Colonic mucosa (tissue), 4 donors: ENCODE results near the gene ERH. TPM values are rescaled to one million over a fixed set of nuclear protein-coding genes. Genes with fewer than 3 reads are reported as not detected.

ENCODE experiments used
- DNase-seq: peaks from one replicate; pipeline ENCODE4 v3.0.0-alpha.2; 2020
- H3K27ac ChIP-seq: fragments of 200-600 bp; one replicate; pipeline ENCODE4 v1.8.0; 2021
- H3K27me3 ChIP-seq: fragments of 200-600 bp; one replicate; pipeline ENCODE4 v1.8.0; 2021
- H3K36me3 ChIP-seq: fragments of 200-600 bp; one replicate; pipeline ENCODE4 v1.8.0; 2021
- H3K4me1 ChIP-seq: fragments of 200-600 bp; one replicate; pipeline ENCODE4 v1.8.0; 2021; ENCODE audit warnings: mild to moderate bottlenecking
- H3K4me3 ChIP-seq: fragments of 200-600 bp; one replicate; pipeline ENCODE4 v1.8.0; 2021
- H3K9ac ChIP-seq, 2 donors: one replicate each; pipeline ENCODE4 v1.7.0; 2013; ENCODE audit warnings: control low read depth in 2 of 2, low read depth in 2 of 2, low read length in 2 of 2
- H3K9me3 ChIP-seq: fragments of 200-600 bp; one replicate; pipeline ENCODE4 v1.8.0; 2021
- CTCF ChIP-seq: fragments of 200-600 bp; IDR thresholded peaks from one replicate; pipeline ENCODE4 v1.8.0; 2022; ENCODE audit warnings: antibody characterized with exemption, mild to moderate bottlenecking
- intact Hi-C: fragments of 100-400 bp; cut with DNase I; formaldehyde crosslinking; loops from one replicate; pipeline ENCODE4 v1.14.1; 2022
- total RNA-seq, 2 donors: library from RNA; stranded (reverse); fragmentation: NEBNext Ultra II Directional in 1 of 2; extraction: Animal tissue kit (Norgen Biotek cat#: 25700) in 1 of 2; gene quantifications; one replicate each; pipeline ENCODE4 v1.2.1, GENCODE V29; 2021
- donor health status: healthy.
- donor health status: DM: no; HTN: no; CAD: no.
- donor health status: DM: no; HTN: no; CAD: no.

The ERH gene
- total RNA-seq, 2 donors from 2014 or later: 118 to 192 TPM

GRCh38 chr14:69375182-69375581 lies 22.9 kb downstream of the ERH start:
- H3K9ac ChIP-seq: no peak overlapping the region
- no peak for TF ChIP-seq CTCF
- no peak overlapping the region for H3K4me3 ChIP-seq
- H3K36me3 ChIP-seq: no peaks in the 10 kb centered on the region
- no peaks in the 10 kb centered on the region for H3K27me3 ChIP-seq
- no peaks in the 10 kb centered on the region for H3K4me1 ChIP-seq
- H3K9me3 ChIP-seq: no peaks in the 10 kb centered on the region
- intact Hi-C loops: no loop called here
- no peak overlapping the region for H3K27ac ChIP-seq
- DNase-seq: no peak

DNA sequence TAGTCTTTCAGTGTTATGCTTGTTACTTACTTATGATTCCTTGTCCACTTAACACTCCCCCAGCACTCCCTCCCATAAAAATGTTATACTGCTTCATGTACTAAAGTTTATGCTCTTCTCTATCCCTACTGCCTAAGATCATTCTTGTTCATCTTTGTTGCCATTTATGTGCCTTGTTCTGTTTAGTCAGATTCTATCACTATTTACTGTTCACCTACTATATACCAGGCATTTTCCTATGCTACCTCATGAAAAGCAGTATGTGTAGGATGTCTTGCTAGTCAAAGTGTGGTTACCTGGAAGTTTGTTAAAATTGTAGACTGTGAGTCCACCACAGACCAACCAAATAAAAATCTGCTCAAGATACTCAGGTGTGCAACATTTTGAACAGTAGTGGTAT lies 23.9 kb downstream of the ERH start:
- Histone ChIP-seq H3K9ac (no peak overlapping the region), H3K4me3 (no peak overlapping the region), H3K4me1 (no peaks in the 10 kb centered on the region), H3K9me3 (no peaks in the 10 kb centered on the region), H3K27ac (no peak overlapping the region), H3K36me3 (no peaks in the 10 kb centered on the region), H3K27me3 (no peaks in the 10 kb centered on the region)
- intact Hi-C loops: no loop called here
- no peak for DNase-seq
- TF ChIP-seq CTCF: no peak

- H3K36me3 ChIP-seq: no peaks in the 10 kb centered on the region
- H3K4me3 ChIP-seq: no peak overlapping the region
- TF ChIP-seq CTCF: no peak
- intact Hi-C loops: no loop called here
- no peak overlapping the region for H3K9ac ChIP-seq
- no peak for DNase-seq
- no peak overlapping the region for H3K27ac ChIP-seq
- no peaks in the 10 kb centered on the region for H3K9me3 ChIP-seq
- no peaks in the 10 kb centered on the region for H3K27me3 ChIP-seq
- no peaks in the 10 kb centered on the region for H3K4me1 ChIP-seq
Observed at GRCh38 chr14:69373104-69373503, 25.0 kb downstream of the ERH start.

DNA sequence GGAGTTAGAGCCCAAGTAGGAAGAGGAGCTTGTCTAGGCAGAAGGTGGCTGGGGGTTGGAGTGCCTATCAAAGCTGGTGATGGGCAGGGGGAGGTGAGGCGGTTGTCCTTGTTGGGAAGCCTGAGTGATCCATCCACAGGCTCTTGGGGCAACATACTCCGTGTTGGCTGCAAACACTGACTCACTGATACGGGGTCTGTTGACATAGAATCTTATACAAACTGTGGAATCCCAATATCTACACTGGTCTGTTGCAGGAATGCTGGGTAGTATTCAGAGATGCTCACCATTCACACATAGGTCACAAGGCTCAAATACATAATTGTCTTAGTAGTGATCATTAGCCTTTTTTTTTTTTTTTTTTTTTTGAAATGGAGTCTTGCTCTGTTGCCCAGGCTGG lies 26.0 kb downstream of the ERH start:
- Histone ChIP-seq H3K9ac (no peak overlapping the region), H3K27me3 (no peaks in the 10 kb centered on the region), H3K4me1 (no peaks in the 10 kb centered on the region), H3K36me3 (no peaks in the 10 kb centered on the region), H3K9me3 (no peaks in the 10 kb centered on the region), H3K4me3 (no peak overlapping the region), H3K27ac (no peak overlapping the region)
- TF ChIP-seq CTCF: no peak
- no peak for DNase-seq
- intact Hi-C loops: no loop called here

DNA sequence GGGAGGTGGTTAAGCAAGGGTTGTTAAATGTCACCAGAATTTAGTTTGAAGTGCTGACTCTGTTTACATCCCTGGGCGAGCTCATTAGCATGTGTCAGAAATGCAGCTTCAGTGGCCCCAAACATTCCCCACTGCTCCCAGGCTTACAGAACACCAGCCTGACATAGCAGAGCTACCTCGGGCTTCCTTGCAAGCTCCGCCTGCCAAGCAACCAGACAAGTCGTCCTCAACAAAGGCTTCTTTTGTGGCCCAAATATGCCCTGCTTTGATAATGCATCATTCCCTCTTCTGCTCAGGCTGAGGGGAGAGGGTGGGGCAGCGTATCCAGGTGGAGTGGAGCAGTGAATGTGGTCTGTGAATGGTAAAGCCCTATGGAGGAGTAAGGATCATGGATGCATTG lies 28.0 kb downstream of the ERH start:
- H3K27me3 ChIP-seq: no peaks in the 10 kb centered on the region
- H3K9ac ChIP-seq: no peak overlapping the region
- H3K4me3 ChIP-seq: no peak overlapping the region
- no peak for TF ChIP-seq CTCF
- no peaks in the 10 kb centered on the region for H3K9me3 ChIP-seq
- DNase-seq: no peak
- H3K27ac ChIP-seq: no peak overlapping the region
- intact Hi-C loops: no loop called here
- no peaks in the 10 kb centered on the region for H3K4me1 ChIP-seq
- H3K36me3 ChIP-seq: no peaks in the 10 kb centered on the region

- Histone ChIP-seq H3K27me3 (no peaks in the 10 kb centered on the region), H3K9me3 (no peaks in the 10 kb centered on the region), H3K36me3 (no peaks in the 10 kb centered on the region), H3K9ac (no peak overlapping the region), H3K4me3 (no peak overlapping the region), H3K27ac (no peak overlapping the region), H3K4me1 (no peaks in the 10 kb centered on the region)
- no peak for DNase-seq
- intact Hi-C loops: no loop called here
- TF ChIP-seq CTCF: no peak
Observed at GRCh38 chr14:69368381-69368780, 29.7 kb downstream of the ERH start.
